HUES48 (cell line): ENCODE measurements around the gene PNPLA4.

Experiments used
- H3K27ac ChIP-seq: one replicate; pipeline ENCODE4 v1.7.0; 2013; ENCODE audit warnings: low read depth, low read length, inconsistent platforms
- H3K27me3 ChIP-seq: 2 replicates; pipeline ENCODE4 v1.6.1; 2013; ENCODE audit warnings: mild to moderate bottlenecking, low read length; ENCODE audit not compliant: control insufficient read depth, insufficient read depth
- H3K36me3 ChIP-seq: 2 replicates; pipeline ENCODE4 v1.6.1; 2013; ENCODE audit warnings: low read length; ENCODE audit not compliant: control insufficient read depth, insufficient read depth
- H3K4me1 ChIP-seq: 2 replicates; pipeline ENCODE4 v1.6.1; 2013; ENCODE audit warnings: mild to moderate bottlenecking, low read length; ENCODE audit not compliant: control insufficient read depth, insufficient read depth
- H3K4me3 ChIP-seq: 2 replicates; pipeline ENCODE4 v1.5.1; 2013; ENCODE audit warnings: mild to moderate bottlenecking, low read depth, low read length
- H3K9ac ChIP-seq: 2 replicates; pipeline ENCODE4 v1.6.1; 2013; ENCODE audit warnings: mild to moderate bottlenecking, low read depth, low read length, moderate library complexity
- H3K9me3 ChIP-seq: 2 replicates; pipeline ENCODE4 v1.6.1; 2013; ENCODE audit warnings: low read length; ENCODE audit not compliant: control insufficient read depth, insufficient read depth

Gene PNPLA4

GRCh38 chrX:7927259-7928167 is at the start of gene PNPLA4:
TSS of gene PNPLA4 (minus strand) at chrX:7927413. CDS start at chrX:7926119, 1,294 bp downstream.
- Histone ChIP-seq H3K4me3 (peak within 1 kb of the TSS; percentile 90), H3K27ac (peak within 1 kb of the TSS; percentile 75), H3K9ac (peak within 1 kb of the TSS; percentile 87), H3K36me3 (peaks cover 17% of the 10 kb centered on the region; the same call in 1 of the 2 replicates), H3K4me1 (peaks cover 16% of the 10 kb centered on the region), H3K9me3 (no peaks in the 10 kb centered on the region), H3K27me3 (no peaks in the 10 kb centered on the region)

GRCh38 chrX:7972586-7972985 is 45.4 kb upstream of the PNPLA4 start:
- Histone ChIP-seq H3K27ac (no peak overlapping the region), H3K27me3 (no peaks in the 10 kb centered on the region), H3K36me3 (no peaks in the 10 kb centered on the region), H3K4me3 (no peak overlapping the region), H3K4me1 (no peaks in the 10 kb centered on the region), H3K9me3 (no peaks in the 10 kb centered on the region), H3K9ac (no peak overlapping the region)

GRCh38 chrX:7970428-7970827 is 43.2 kb upstream of the PNPLA4 start:
- Histone ChIP-seq H3K9ac (no peak overlapping the region), H3K9me3 (no peaks in the 10 kb centered on the region)

GRCh38 chrX:7965436-7965835 is 38.2 kb upstream of the PNPLA4 start:
- no peak overlapping the region for H3K4me3 ChIP-seq
- no peaks in the 10 kb centered on the region for H3K9me3 ChIP-seq
- H3K9ac ChIP-seq, result no peak overlapping the region
- H3K36me3 ChIP-seq, result no peaks in the 10 kb centered on the region
- no peaks in the 10 kb centered on the region for H3K4me1 ChIP-seq
- H3K27ac ChIP-seq, result no peak overlapping the region
- H3K27me3 ChIP-seq, result no peaks in the 10 kb centered on the region

More at GRCh38 chrX:7970428-7970827, 43.2 kb upstream of the PNPLA4 start:
- H3K4me1 ChIP-seq, result no peaks in the 10 kb centered on the region
- no peaks in the 10 kb centered on the region for H3K36me3 ChIP-seq
- H3K27ac ChIP-seq, result no peak overlapping the region
- H3K4me3 ChIP-seq, result no peak overlapping the region
- H3K27me3 ChIP-seq, result no peaks in the 10 kb centered on the region

- H3K27me3 ChIP-seq, result no peaks in the 10 kb centered on the region
- H3K4me3 ChIP-seq, result no peak overlapping the region
- no peaks in the 10 kb centered on the region for H3K4me1 ChIP-seq
- H3K36me3 ChIP-seq, result no peaks in the 10 kb centered on the region
- H3K9me3 ChIP-seq, result peaks cover 7% of the 10 kb centered on the region; the same call in 1 of the 2 replicates
- no peak overlapping the region for H3K27ac ChIP-seq
- no peak overlapping the region for H3K9ac ChIP-seq
Observed at GRCh38 chrX:7960246-7960645, 33.0 kb upstream of the PNPLA4 start.

GRCh38 chrX:7953446-7953845 is 26.2 kb upstream of the PNPLA4 start:
- Histone ChIP-seq H3K27me3 (no peaks in the 10 kb centered on the region), H3K27ac (no peak overlapping the region), H3K36me3 (no peaks in the 10 kb centered on the region), H3K9me3 (peaks cover 7% of the 10 kb centered on the region; the same call in 1 of the 2 replicates), H3K9ac (no peak overlapping the region), H3K4me1 (no peaks in the 10 kb centered on the region), H3K4me3 (no peak overlapping the region)

- no peaks in the 10 kb centered on the region for H3K27me3 ChIP-seq
- H3K36me3 ChIP-seq, result no peaks in the 10 kb centered on the region
- no peak overlapping the region for H3K27ac ChIP-seq
- H3K4me1 ChIP-seq, result peaks cover 10% of the 10 kb centered on the region; the same call in 1 of the 2 replicates
- no peaks in the 10 kb centered on the region for H3K9me3 ChIP-seq
- H3K4me3 ChIP-seq, result no peak overlapping the region
- no peak overlapping the region for H3K9ac ChIP-seq
Observed at GRCh38 chrX:7950865-7951264, 23.7 kb upstream of the PNPLA4 start.

GRCh38 chrX:7948483-7948882 is 21.3 kb upstream of the PNPLA4 start:
- Histone ChIP-seq H3K27me3 (no peaks in the 10 kb centered on the region), H3K4me3 (no peak overlapping the region), H3K9me3 (no peaks in the 10 kb centered on the region), H3K4me1 (peaks cover 10% of the 10 kb centered on the region; the same call in 1 of the 2 replicates), H3K9ac (no peak overlapping the region), H3K36me3 (no peaks in the 10 kb centered on the region), H3K27ac (no peak overlapping the region)

GRCh38 chrX:7946960-7947359 is 19.7 kb upstream of the PNPLA4 start:
- Histone ChIP-seq H3K9ac (no peak overlapping the region), H3K36me3 (no peaks in the 10 kb centered on the region), H3K27me3 (no peaks in the 10 kb centered on the region), H3K9me3 (no peaks in the 10 kb centered on the region), H3K4me1 (peaks cover 10% of the 10 kb centered on the region; the same call in 1 of the 2 replicates), H3K27ac (no peak overlapping the region), H3K4me3 (no peak overlapping the region)

- H3K4me1 ChIP-seq, result peaks cover 10% of the 10 kb centered on the region
- H3K27me3 ChIP-seq, result no peaks in the 10 kb centered on the region
- H3K27ac ChIP-seq, result no peak overlapping the region
- H3K36me3 ChIP-seq, result no peaks in the 10 kb centered on the region
- no peak overlapping the region for H3K4me3 ChIP-seq
- no peak overlapping the region for H3K9ac ChIP-seq
- H3K9me3 ChIP-seq, result no peaks in the 10 kb centered on the region
Observed at GRCh38 chrX:7943600-7944245, 16.5 kb upstream of the PNPLA4 start.
